ENCODE results near the gene PTGDR.

- TF ChIP-seq, protein P1, sequence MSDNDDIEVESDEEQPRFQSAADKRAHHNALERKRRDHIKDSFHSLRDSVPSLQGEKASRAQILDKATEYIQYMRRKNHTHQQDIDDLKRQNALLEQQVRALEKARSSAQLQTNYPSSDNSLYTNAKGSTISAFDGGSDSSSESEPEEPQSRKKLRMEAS (IDR thresholded peaks at IDR 0.05): no peak
- TF ChIP-seq, protein P2, sequence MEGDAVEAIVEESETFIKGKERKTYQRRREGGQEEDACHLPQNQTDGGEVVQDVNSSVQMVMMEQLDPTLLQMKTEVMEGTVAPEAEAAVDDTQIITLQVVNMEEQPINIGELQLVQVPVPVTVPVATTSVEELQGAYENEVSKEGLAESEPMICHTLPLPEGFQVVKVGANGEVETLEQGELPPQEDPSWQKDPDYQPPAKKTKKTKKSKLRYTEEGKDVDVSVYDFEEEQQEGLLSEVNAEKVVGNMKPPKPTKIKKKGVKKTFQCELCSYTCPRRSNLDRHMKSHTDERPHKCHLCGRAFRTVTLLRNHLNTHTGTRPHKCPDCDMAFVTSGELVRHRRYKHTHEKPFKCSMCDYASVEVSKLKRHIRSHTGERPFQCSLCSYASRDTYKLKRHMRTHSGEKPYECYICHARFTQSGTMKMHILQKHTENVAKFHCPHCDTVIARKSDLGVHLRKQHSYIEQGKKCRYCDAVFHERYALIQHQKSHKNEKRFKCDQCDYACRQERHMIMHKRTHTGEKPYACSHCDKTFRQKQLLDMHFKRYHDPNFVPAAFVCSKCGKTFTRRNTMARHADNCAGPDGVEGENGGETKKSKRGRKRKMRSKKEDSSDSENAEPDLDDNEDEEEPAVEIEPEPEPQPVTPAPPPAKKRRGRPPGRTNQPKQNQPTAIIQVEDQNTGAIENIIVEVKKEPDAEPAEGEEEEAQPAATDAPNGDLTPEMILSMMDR (IDR thresholded peaks at IDR 0.05 in 2 of 3, conservative IDR thresholded peaks at IDR 0.05 in 1 of 3; ENCODE audit: borderline replicate concordance in 1 of 3, insufficient read depth in 1 of 3, low read depth in 2 of 3, low read length in 2 of 3): no peak
- TF ChIP-seq CEBPB (IDR thresholded peaks at IDR 0.05; ENCODE audit: low read depth): no peak
- TF ChIP-seq EZH2 (IDR thresholded peaks at IDR 0.05): no peak
- no peak for TF ChIP-seq CBX3 (IDR thresholded peaks at IDR 0.05; ENCODE audit: low read depth)
- no peak for TF ChIP-seq POLR2A (IDR thresholded peaks at IDR 0.05; ENCODE audit: borderline replicate concordance, extremely low read depth, insufficient read depth, insufficient read length)
These were observed 2.5 kb downstream of the PTGDR start for GRCh38 chr14:52269982-52270381.

Measured in HCT116 (cell line).